ENCODE data around the gene CCDC71. TPM values are rescaled to one million over a fixed set of nuclear protein-coding genes. Genes with fewer than 3 reads are reported as not detected.

The CCDC71 gene
- total and polyA plus RNA-seq, 2 donors (not counting 3 experiments of a cell fraction or from before 2014, with no cell fraction given) = 23.5 to 41.6 TPM

DNA sequence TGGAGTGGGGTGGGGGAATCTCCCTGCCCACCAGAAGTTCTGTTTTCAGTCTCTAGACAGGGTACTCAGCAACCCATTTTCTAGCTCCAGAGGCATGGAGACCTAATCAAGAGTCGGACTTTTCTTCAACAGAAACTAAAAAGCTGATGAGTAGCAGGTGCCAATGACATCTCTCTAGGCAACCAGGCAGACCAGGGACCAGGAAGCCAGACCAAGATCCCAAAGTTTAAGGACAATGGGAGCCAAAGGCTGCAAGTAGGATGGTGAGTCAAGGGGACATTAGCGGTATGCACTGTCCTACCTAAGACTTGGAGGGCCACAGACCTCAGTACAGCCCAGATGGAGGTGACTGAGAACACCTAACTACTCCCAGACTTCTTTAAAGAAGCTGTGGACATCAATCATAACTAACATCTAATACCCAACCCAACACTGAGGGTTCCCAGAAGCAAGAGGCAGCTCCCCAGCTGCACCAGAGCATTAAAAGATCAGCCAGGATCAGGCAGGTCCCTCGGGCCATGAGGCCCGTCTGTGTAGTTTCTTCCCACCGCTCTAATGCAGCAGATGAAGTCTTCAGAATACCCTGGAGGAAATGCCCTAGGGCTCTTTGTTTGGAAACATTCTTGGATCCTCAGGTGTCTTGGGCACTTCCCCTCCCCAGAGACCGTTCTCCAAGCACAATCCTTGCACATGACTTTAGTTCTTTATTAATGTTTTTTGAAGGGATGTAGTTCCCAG is 979 bp downstream of the CCDC71 start:
- Histone ChIP-seq H3K4me2 (ENCODE audit: insufficient read depth, low read length) (peak overlapping the region; percentile 94), H3K27me3 (ENCODE audit: control insufficient read depth in 2 of 2, insufficient read depth in 2 of 2, low read length in 2 of 2) (no peaks in the 10 kb centered on the region), H4K20me1 (replicated peaks; ENCODE audit: control insufficient read depth, extremely low read depth, insufficient read depth, low read length) (no peaks in the 10 kb centered on the region), H3K9ac (replicated peaks; ENCODE audit: extremely low read depth, insufficient read depth, low read length) (peak overlapping the region; percentile 84), H3K27ac (ENCODE audit: insufficient read depth, low read depth, low read length) (peak overlapping the region; percentile 61), H2AFZ (ENCODE audit: low read depth, low read length) (no peak overlapping the region), H3K36me3 (ENCODE audit: control insufficient read depth in 2 of 2, extremely low read depth in 1 of 2, insufficient read depth in 2 of 2, low read length in 2 of 2) (peaks cover 2 to 16% of the 10 kb centered on the region in 2 experiments), H3K4me3 (replicated peaks in 1 of 3; ENCODE audit: insufficient read depth in 1 of 3, low read depth in 1 of 3, low read length in 3 of 3) (peak overlapping the region; percentile 71 to 85 (median 81)), H3K9me3 (replicated peaks; ENCODE audit: control insufficient read depth, insufficient read depth, low read length) (no peaks in the 10 kb centered on the region), H3K79me2 (ENCODE audit: control insufficient read depth, insufficient read depth, low read length) (peaks cover 22% of the 10 kb centered on the region), H3K4me1 (ENCODE audit: control insufficient read depth, extremely low read depth, insufficient read depth, low read length) (peaks cover 15% of the 10 kb centered on the region), H3K9me1 (replicated peaks; ENCODE audit: control insufficient read depth, extremely low read depth, insufficient read depth, low read length) (no peaks in the 10 kb centered on the region)
- ChIA-PET CTCF (interaction anchor here (0.8 to 2.5 kb wide), 3 partner anchors 17 to 284 kb away, joined by 3 to 7 read pairs (median 3); partner anchors contain the start of gene LAMB2), POLR2A (no interaction called here)
- no TSS peak for BruUV-seq (replicated peaks)
- FAIRE-seq = peak; percentile 54
- intact Hi-C loops (cut with micrococcal nuclease) (no loop called here), dilution Hi-C loops (cut with MboI; ENCODE audit: extremely low pct_ligation_motif_present, low sequenced_read_pairs) (no loop called here)
- DNase-seq (ENCODE audit: low read depth, low spot score) = no peak
- TF ChIP-seq FOS (IDR thresholded peaks at IDR 0.05; ENCODE audit: borderline replicate concordance, insufficient read depth, low read length) (no peak), MYC (IDR thresholded peaks at IDR 0.05; ENCODE audit: low read depth, low read length) (no peak), POLR2AphosphoS5 (IDR thresholded peaks at IDR 0.05; ENCODE audit: insufficient read depth, low read depth, low read length) (peak; percentile 26), POLR2A (IDR thresholded peaks at IDR 0.05; ENCODE audit: low read depth, low read length) (peak; percentile 44)
- TF ChIP-seq, protein P1, sequence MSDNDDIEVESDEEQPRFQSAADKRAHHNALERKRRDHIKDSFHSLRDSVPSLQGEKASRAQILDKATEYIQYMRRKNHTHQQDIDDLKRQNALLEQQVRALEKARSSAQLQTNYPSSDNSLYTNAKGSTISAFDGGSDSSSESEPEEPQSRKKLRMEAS (IDR thresholded peaks at IDR 0.05; ENCODE audit: insufficient read depth, insufficient read length) = no peak

DNA sequence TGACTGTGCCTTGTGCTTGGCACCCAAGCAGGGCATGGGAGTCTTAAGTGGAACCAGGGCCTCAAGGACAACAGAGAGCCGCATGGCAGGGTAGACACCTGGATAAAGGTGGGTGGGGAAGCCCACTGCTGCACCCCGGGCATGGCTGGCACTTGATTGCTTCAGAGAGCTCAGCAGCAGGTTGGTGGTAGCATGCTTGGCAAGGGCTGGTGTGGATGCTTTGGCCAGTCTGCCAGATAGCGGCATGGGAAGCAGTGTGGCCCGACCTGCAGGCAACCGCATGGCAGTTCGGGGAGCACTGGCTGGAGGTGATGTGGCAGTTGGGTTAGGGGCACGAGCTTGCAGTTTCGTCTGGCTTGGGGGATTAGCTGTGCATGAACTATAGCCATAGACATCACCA is 2.5 kb downstream of the CCDC71 start:
- Histone ChIP-seq H3K9me3 (replicated peaks; ENCODE audit: control insufficient read depth, insufficient read depth, low read length) (no peaks in the 10 kb centered on the region), H3K9ac (replicated peaks; ENCODE audit: extremely low read depth, insufficient read depth, low read length) (no peak overlapping the region), H3K9me1 (replicated peaks; ENCODE audit: control insufficient read depth, extremely low read depth, insufficient read depth, low read length) (no peaks in the 10 kb centered on the region), H3K4me2 (ENCODE audit: insufficient read depth, low read length) (no peak overlapping the region), H4K20me1 (replicated peaks; ENCODE audit: control insufficient read depth, extremely low read depth, insufficient read depth, low read length) (no peaks in the 10 kb centered on the region), H3K4me3 (replicated peaks in 1 of 3; ENCODE audit: insufficient read depth in 1 of 3, low read depth in 1 of 3, low read length in 3 of 3) (no peak overlapping the region), H2AFZ (ENCODE audit: low read depth, low read length) (no peak overlapping the region), H3K4me1 (ENCODE audit: control insufficient read depth, extremely low read depth, insufficient read depth, low read length) (peaks cover 15% of the 10 kb centered on the region), H3K27ac (ENCODE audit: insufficient read depth, low read depth, low read length) (no peak overlapping the region), H3K36me3 (ENCODE audit: control insufficient read depth in 2 of 2, extremely low read depth in 1 of 2, insufficient read depth in 2 of 2, low read length in 2 of 2) (peaks cover 2 to 16% of the 10 kb centered on the region in 2 experiments), H3K79me2 (ENCODE audit: control insufficient read depth, insufficient read depth, low read length) (peaks cover 22% of the 10 kb centered on the region), H3K27me3 (ENCODE audit: control insufficient read depth in 2 of 2, insufficient read depth in 2 of 2, low read length in 2 of 2) (no peaks in the 10 kb centered on the region)
- ChIA-PET CTCF (interaction anchor here (2.5 kb wide), 1 partner anchor 286 kb away, joined by 7 read pairs; no protein-coding TSS in a partner anchor), POLR2A (no interaction called here)
- dilution Hi-C loops (cut with MboI; ENCODE audit: extremely low pct_ligation_motif_present, low sequenced_read_pairs) = no loop called here
- intact Hi-C loops (cut with micrococcal nuclease) = no loop called here
- DNase-seq (ENCODE audit: low read depth, low spot score) (no peak), FAIRE-seq (no peak)
- no TSS peak for BruUV-seq (replicated peaks)
- no peak for TF ChIP-seq JUN (IDR thresholded peaks at IDR 0.05; ENCODE audit: borderline replicate concordance, insufficient read depth, insufficient read length, low read depth)
